Astrocyte of the cerebellum (primary cell): ENCODE measurements around the gene JAK1.

Source experiments
- DNase-seq: peaks from one replicate; pipeline ENCODE4 v3.0.0-alpha.2; 2011; ENCODE audit warnings: low read depth
- H3K4me3 ChIP-seq: 2 replicates; pipeline ENCODE4 v1.5.1; 2011; ENCODE audit warnings: mild to moderate bottlenecking, low read depth, low read length, moderate library complexity
- CTCF ChIP-seq: IDR thresholded peaks from 2 replicates; pipeline ENCODE4 v1.5.1; 2012; ENCODE audit warnings: low read length, low read depth, moderate library complexity, mild to moderate bottlenecking; ENCODE audit errors: missing control alignments
- in situ Hi-C: cut with HindIII; loops from 2 replicates; pipeline ENCODE4 v1.10.0; 2017; ENCODE audit warnings: low sequenced_read_pairs

Gene JAK1

GRCh38 chr1:64877598-64877997, 88.8 kb downstream of the JAK1 start:
- no peak for DNase-seq
- in situ Hi-C loops = no loop called here
- H3K4me3 ChIP-seq = no peak overlapping the region
- no peak for TF ChIP-seq CTCF

GRCh38 chr1:64877151-64877550, 89.2 kb downstream of the JAK1 start:
- TF ChIP-seq CTCF = no peak
- in situ Hi-C loops = no loop called here
- no peak for DNase-seq
- no peak overlapping the region for H3K4me3 ChIP-seq

- no peak for TF ChIP-seq CTCF
- in situ Hi-C loops = no loop called here
- no peak overlapping the region for H3K4me3 ChIP-seq
- no peak for DNase-seq
These were observed 90.7 kb downstream of the JAK1 start for GRCh38 chr1:64875606-64876005.

GRCh38 chr1:64875101-64875500, 91.2 kb downstream of the JAK1 start:
- in situ Hi-C loops = no loop called here
- no peak for DNase-seq
- H3K4me3 ChIP-seq = no peak overlapping the region
- TF ChIP-seq CTCF = no peak

- in situ Hi-C loops = no loop called here
- TF ChIP-seq CTCF = no peak
- no peak overlapping the region for H3K4me3 ChIP-seq
- DNase-seq = no peak
These were observed 91.7 kb downstream of the JAK1 start for GRCh38 chr1:64874666-64875065.

- in situ Hi-C loops = no loop called here
- no peak for DNase-seq
- TF ChIP-seq CTCF = no peak
- H3K4me3 ChIP-seq = no peak overlapping the region
These were observed 92.8 kb downstream of the JAK1 start for GRCh38 chr1:64873576-64873975.

- no peak for TF ChIP-seq CTCF
- H3K4me3 ChIP-seq = no peak overlapping the region
- DNase-seq = no peak
- in situ Hi-C loops = no loop called here
These were observed 94.3 kb downstream of the JAK1 start for GRCh38 chr1:64872067-64872466.
